Lower leg skin (tissue), 3 donors: ENCODE data around the gene HHIPL1.

Experiments used
- CTCF ChIP-seq, 3 donors: fragments of 450-650 bp; IDR thresholded peaks; one replicate each; pipeline ENCODE4 v1.5.1; 2016; ENCODE audit warnings: antibody characterized with exemption in 3 of 3, mild to moderate bottlenecking in 3 of 3, moderate library complexity in 2 of 3
- POLR2A ChIP-seq, 2 donors: fragments of 450-650 bp; IDR thresholded peaks; one replicate each; pipeline ENCODE4 v1.6.1; 2016 to 2017; ENCODE audit warnings: antibody characterized with exemption in 2 of 2, mild to moderate bottlenecking in 1 of 2, moderate library complexity in 1 of 2

DNA sequence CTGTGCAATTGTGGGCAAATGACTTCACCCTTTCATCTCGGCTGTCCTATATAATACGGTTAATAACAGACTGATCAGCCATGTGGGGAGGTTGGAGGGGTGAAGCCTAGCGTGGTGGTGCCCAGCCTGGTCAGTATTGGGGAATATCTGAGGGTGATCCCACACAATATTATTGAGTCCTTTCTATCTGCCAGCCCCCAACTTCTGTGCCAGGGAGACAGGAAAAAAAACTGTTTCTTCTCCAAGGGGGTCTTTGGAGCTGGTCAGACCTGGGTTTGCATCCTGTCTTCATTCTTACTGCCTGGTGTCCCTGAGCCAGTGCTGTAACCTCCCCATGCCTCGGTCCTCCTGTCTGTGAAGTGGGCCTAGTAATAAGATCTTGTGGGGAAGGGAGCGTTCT, 45.7 kb downstream of the HHIPL1 start:
- TF ChIP-seq CTCF (IDR thresholded peaks at IDR 0.05) = no peak
- TF ChIP-seq POLR2A (IDR thresholded peaks at IDR 0.05) = no peak
